Medulla oblongata (tissue), 1 donor: ENCODE data around the gene VAMP5.
A peak's percentile ranks its signal among the peaks of the same experiment; 100 is the strongest.
"Not testable (repeated sequence)": the region's sequence is repeated elsewhere in the genome, so short reads cannot be mapped to it uniquely, and the experiment has no call there.

Experiments used
- DNase-seq: peaks from one replicate; pipeline ENCODE4 v3.0.0-alpha.2; 2015; ENCODE audit errors: extremely low spot score

The VAMP5 gene

DNA sequence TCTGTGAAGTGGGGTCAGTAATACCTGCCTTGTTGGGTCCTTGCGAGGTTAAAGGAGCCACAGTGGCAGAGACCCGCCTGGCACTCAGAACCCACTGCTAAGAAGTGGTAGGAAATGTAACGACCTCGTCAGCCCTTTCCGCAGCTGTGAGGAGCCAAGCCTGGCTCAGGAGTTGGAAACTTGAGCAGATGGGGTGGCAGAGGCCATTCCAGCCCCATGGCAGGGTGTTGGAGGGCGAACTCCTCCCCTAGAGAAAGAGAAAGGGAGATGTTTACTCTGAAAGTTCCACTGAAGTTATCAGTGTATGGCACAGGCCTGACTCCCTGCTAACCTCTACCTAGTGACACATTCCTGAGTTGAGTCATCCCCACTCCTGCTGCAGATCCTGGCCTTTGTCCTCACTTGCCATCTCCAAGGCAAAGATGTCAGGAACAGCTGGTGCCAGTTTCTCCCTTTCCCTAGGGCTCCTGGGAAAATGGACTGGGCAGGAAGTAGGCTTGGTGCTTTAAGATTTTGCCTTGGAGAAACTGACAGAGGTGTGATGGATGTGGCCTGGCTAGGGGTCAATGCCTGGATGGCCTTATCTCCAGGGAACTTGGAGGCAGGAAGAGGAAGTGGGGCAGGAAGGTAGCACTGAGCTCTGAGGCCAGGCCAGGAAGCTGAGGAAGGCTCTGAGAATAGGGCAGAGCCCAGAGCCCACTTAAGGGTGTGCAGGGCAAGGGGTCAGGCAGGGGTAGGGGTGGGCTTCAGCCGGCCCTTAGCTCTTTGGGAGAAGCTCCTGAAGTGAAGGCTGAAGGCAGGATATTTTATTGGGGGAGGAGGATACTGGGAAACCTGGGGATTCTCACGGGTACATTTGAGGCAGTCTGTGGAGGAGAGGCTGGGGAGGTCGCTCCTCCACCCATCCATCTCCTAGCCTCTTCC is 888 bp downstream of the VAMP5 start:
- DNase-seq, result no peak

DNA sequence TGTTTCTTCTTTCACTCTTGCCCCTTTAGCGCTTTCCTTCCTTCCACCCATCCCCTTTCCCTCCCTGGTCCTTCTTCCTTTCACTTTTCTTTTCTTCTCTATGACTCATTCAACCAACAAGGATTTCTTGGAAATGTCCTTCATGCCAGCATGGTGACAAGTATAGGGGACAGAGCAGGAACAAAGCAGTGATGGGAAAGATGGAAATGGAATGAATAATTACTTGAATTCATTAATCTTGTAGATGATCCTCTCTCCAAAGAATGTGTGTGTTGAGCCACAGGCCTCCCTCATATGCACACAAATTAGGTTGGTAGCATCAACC is 1.5 kb downstream of the VAMP5 start:
- DNase-seq, result no peak

GRCh38 chr2:85588236-85588635 is 4.0 kb downstream of the VAMP5 start:
- no peak for DNase-seq

DNA sequence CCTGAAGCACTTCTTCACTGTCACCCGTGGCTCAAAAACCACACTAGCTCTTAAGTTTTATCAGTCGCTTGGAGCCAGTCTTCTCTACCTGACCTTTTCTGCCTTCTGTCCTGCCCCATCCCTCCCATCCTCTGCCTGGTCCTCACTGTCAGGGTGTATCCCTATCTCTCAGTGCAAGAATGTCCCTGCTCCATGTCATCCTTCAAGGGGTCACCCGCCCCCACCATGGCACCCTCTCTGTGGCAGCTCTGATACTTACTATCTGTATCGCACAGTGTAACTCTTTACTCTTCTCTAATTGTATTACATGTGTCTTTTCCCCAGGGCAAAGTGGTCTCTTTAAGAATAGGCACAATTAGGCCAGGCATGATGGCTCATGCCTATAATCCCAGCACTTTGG is 4.4 kb downstream of the VAMP5 start:
- DNase-seq, result no peak

DNA sequence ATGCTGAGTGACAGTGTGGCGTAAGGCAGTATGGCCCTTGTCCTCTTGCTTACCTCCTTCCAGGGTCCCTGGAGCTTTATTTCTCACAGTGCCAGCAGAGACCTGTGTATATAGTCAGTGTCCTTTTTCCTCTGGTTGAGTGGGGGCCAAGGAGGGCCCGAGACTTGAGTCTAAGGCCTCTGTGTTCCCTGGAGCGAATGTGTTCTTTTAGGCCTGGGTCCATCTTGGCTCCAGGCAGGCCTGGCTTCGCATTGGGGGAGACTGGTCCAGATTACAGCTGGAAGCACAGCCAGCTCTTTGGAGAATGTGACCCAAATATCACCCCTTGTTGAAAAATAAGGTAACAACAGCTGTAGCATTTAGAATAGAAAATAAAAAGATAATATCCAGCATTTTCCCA is 5.0 kb downstream of the VAMP5 start:
- DNase-seq, result no peak

- peak; percentile 53 for DNase-seq
Measured at GRCh38 chr2:85589982-85590791, 6.0 kb downstream of the VAMP5 start.

- no peak for DNase-seq
Measured at GRCh38 chr2:85590950-85591349, 6.7 kb downstream of the VAMP5 start.

DNA sequence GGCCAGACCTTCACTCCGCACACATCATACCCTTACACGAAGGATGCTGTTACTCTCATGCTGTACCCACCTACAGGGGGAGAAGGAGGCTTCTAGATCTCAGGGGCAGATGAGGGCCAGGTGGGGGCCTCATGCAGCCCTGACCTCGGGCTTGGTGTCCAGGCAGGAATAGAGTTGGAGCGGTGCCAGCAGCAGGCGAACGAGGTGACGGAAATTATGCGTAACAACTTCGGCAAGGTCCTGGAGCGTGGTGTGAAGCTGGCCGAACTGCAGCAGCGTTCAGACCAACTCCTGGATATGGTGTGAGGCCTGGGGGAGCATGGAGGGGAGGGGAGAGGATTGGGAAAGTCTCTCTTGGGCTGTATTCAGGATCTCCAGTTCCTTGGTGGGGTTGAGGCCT is 7.3 kb downstream of the VAMP5 start:
- no peak for DNase-seq

- not testable (repeated sequence) for DNase-seq
Measured at GRCh38 chr2:85592299-85592698, 8.1 kb downstream of the VAMP5 start.

- DNase-seq, result no peak
Measured at GRCh38 chr2:85593023-85593422, 8.8 kb downstream of the VAMP5 start.

DNA sequence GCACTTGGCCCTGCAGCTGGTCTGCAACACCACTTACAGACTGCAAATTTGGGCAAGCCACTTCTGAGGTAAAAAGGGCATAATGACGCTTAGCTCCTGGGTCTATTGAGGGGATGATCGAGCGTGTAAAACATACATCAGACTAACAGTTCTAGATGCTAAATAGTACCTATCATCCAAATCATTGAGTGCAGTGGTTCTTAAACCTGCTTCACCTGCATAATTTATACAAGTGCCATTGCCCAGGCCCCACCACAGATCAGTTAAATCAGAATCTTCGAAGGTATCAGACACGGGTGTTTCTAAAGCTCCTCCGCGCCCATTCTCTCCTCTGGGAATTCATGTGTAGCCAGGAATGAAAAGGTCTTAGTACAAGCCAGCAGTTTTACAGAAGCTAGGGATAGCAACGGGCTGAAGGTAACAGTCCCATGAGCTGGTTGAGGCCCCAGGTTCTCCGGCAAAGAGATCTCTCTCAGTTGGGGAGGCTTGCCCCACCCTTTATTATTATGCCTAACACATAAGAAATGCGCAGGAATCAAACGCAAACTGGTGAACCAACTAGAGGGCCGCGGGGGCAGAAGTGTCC is 10.6 kb downstream of the VAMP5 start:
- no peak for DNase-seq

- peak; percentile 100 for DNase-seq
Measured at GRCh38 chr2:85595301-85596025, 11.2 kb downstream of the VAMP5 start, which contains the start of gene RNF181. Gene RNF181, plus strand, starts transcription at chr2:85595745. Its CDS starts 19 bp downstream, at chr2:85595764.

DNA sequence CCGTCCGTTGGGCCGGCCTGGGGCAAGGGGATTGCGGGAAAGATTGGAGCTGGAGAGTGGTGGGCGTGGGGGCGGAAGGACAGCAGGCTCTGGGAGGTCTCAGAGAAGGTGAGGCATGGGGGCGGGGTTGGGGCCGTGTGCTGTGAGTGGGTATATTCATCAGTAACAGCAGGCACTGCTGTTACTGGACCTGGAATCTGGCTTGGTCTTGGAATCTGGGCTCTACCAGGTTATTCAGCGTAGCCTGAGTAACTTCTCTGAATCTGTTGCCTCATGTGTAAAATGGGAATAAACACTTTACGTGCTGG is 11.7 kb downstream of the VAMP5 start:
- DNase-seq, result no peak

DNA sequence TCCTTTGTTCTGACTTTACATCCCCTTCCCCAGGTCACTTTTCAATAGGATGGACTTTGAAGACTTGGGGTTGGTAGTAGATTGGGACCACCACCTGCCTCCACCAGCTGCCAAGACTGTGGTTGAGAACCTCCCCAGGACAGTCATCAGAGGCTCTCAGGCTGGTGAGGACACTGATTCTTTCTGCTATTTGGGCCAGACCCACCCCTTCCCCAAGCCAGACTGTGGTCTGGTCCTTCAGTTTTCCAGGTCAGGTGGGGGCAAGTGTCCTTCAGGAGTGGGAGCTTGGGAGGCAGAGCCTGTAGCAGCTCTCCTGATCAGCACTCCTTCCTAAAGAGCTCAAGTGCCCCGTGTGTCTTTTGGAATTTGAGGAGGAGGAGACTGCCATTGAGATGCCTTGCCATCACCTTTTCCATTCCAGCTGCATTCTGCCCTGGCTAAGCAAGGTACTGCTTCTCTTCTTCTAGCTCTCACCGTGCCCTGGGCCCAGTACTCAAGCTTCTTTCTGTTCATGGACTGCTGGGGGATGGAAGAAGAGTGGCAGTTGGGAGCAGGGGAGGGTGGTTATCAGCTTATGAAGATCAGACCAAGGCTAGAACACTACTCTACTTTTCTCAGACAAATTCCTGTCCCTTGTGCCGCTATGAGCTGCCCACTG is 12.4 kb downstream of the VAMP5 start:
- no peak for DNase-seq

DNA sequence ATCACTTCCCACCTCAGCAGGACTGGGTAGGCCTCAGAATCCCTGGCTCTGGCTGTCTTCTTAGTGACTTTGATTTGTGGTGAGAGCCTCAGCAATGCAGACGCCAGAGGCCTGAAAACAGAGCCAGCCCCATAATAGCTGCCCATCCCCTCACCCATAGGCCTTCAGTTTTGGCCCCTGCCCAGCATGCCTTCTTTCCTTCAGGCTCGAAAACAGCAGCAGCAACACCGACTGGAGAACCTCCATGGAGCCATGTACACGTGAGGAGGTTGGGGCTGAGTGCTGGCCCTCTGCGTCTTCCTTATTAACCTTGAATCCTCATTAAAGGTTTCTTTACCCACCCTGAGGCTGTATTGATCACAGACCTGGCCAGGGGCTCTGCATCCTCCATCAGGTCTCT is 13.0 kb downstream of the VAMP5 start:
- no peak for DNase-seq

GRCh38 chr2:85598594-85599340 is 14.5 kb downstream of the VAMP5 start:
- DNase-seq, result no peak

- DNase-seq, result no peak
Measured at GRCh38 chr2:85599468-85600234, 15.4 kb downstream of the VAMP5 start.

DNA sequence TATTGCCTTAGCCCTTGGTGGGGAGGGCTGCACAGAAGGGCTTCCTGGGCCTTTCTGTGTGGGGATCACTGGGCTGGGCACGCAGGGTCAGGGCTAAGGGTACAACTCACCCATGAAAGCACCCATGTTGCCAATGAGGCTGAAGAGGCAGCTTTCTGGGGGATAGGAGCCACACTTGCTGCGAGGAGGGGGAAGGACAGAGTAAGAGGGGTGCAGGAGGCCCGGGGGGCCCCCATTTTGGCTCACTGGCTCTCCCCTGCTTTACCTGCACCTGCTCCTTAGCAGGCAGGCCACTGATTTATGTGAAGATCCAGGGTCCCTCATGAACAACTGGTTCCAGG is 16.0 kb downstream of the VAMP5 start:
- no peak for DNase-seq

- DNase-seq, result no peak
Measured at GRCh38 chr2:85600951-85601770, 16.9 kb downstream of the VAMP5 start.
